ENCODE results near the gene CAPZB.

The CAPZB gene

DNA sequence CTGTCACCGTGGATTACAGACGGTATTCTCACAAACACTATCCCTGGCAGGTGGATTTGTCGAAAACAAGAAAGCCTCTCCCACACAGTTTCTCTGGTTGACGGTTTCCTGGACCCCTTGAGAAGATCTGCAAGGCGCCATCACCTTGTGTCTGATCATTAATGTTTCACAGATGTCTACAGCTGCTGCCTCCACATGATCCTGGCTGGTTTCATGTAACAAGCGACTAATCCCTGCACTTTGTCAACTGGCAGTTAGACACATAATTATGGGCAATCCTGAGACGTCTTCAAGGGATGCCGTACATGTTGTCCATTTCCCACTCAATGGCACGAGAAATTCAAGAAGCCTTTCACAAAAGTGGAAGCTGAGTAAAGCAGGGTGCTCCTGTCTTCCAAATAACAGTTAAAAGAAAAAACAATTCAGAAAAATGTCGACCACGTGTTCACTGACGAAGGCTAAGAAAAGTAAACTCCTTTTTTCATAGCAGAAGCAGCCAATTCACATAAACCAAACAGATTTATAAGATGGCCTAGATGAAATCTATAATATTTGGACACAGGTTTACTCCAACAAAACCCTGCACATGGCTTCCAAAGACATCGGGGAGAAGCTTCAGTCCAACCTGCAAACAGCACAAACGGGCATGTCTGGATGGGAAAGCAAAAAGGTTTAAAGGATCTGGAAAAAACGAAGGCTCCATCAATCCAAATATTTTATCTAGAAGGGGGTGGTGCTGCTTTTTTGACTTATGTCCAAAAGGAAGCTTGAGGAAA, 52.2 kb downstream of the CAPZB start:
- Histone ChIP-seq H3K36me3 (ENCODE audit: control insufficient read depth, insufficient read depth, low read length) (peaks cover 12% of the 10 kb centered on the region), H3K9me3 (ENCODE audit: control insufficient read depth, insufficient read depth, low read length) (no peaks in the 10 kb centered on the region), H3K4me1 (ENCODE audit: control insufficient read depth, insufficient read depth, low read length) (peaks cover 4% of the 10 kb centered on the region)

DNA sequence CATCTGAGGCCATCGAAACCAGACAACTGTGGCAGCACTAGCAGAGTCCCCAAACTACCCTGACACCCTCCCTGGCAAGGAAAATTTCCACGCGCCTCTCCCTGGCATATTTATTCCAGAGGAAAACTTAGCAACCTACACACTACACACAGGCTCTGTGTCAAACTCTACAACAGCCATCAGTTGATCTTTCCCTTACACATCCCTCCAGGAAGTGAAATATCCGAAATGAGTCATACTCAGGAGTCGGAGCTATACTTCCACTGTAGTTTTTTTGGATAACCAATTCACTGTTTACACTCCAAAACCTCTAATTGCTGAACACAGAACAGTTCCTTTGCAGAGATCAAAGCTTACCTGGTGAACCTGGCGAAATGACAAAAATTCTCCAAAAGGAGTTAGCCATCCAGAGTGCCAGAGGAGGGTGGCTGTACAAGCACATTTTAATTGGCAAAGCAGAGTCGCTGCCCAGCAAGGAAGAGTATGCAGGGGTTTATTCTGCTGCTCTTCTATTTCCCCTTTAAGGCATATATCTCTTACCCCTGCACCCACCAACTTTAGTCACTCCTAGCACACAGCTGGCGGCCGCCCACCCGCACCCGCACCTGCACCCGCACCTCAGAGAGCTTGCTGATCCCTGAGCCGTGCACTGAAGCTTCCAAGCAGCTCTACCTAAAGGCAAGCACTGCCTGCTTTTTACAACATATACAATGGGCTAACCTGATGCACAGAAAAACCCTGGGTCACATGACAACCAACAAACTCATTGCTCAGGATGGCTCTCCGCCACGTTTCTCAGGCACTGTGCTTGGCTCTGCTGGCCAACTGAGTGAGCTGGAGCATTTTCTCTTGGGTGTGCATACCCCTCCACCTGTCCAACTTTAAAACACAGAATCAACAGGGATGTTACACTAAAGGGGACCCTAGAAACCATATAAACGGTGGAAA, 54.9 kb downstream of the CAPZB start:
- H3K36me3 ChIP-seq (ENCODE audit: control insufficient read depth, insufficient read depth, low read length), result no peaks in the 10 kb centered on the region
- H3K27me3 ChIP-seq (ENCODE audit: control insufficient read depth, insufficient read depth, low read length), result no peaks in the 10 kb centered on the region
- H3K9me3 ChIP-seq (ENCODE audit: control insufficient read depth, insufficient read depth, low read length), result no peaks in the 10 kb centered on the region
- H3K4me3 ChIP-seq (ENCODE audit: low read depth, low read length), result no peak overlapping the region
- peak overlapping the region; percentile 38 for H3K9ac ChIP-seq (ENCODE audit: low read depth, low read length)
- H3K4me1 ChIP-seq (ENCODE audit: control insufficient read depth, insufficient read depth, low read length), result peaks cover 4% of the 10 kb centered on the region

More for the DNA sequence above, 52.2 kb downstream of the CAPZB start:
- H3K9ac ChIP-seq (ENCODE audit: low read depth, low read length), result no peak overlapping the region
- no peak overlapping the region for H3K4me3 ChIP-seq (ENCODE audit: low read depth, low read length)
- no peaks in the 10 kb centered on the region for H3K27me3 ChIP-seq (ENCODE audit: control insufficient read depth, insufficient read depth, low read length)

DNA sequence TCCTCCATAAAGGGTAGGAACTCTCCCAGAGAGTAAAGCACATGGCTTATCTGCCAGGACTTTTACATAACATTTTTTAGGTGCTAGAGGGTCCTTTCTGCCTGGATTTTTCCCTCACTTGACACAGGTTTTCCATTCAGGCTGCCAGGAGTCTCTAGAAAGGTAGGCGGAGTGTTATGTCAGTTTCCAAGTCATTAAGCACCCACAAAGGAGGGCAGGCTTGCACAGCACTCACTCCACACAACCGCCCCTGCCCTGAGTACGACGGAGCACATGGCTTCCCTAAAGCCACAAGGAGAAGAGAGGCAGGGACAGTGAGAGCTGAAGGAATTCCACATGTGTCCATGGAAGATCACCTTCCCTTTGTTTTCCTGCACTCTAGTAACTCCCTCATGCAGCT, 55.7 kb downstream of the CAPZB start:
- Histone ChIP-seq H3K9me3 (ENCODE audit: control insufficient read depth, insufficient read depth, low read length) (no peaks in the 10 kb centered on the region), H3K4me3 (ENCODE audit: low read depth, low read length) (no peak overlapping the region), H3K36me3 (ENCODE audit: control insufficient read depth, insufficient read depth, low read length) (no peaks in the 10 kb centered on the region), H3K4me1 (ENCODE audit: control insufficient read depth, insufficient read depth, low read length) (peaks cover 4% of the 10 kb centered on the region), H3K27me3 (ENCODE audit: control insufficient read depth, insufficient read depth, low read length) (no peaks in the 10 kb centered on the region), H3K9ac (ENCODE audit: low read depth, low read length) (peak overlapping the region; percentile 38)

DNA sequence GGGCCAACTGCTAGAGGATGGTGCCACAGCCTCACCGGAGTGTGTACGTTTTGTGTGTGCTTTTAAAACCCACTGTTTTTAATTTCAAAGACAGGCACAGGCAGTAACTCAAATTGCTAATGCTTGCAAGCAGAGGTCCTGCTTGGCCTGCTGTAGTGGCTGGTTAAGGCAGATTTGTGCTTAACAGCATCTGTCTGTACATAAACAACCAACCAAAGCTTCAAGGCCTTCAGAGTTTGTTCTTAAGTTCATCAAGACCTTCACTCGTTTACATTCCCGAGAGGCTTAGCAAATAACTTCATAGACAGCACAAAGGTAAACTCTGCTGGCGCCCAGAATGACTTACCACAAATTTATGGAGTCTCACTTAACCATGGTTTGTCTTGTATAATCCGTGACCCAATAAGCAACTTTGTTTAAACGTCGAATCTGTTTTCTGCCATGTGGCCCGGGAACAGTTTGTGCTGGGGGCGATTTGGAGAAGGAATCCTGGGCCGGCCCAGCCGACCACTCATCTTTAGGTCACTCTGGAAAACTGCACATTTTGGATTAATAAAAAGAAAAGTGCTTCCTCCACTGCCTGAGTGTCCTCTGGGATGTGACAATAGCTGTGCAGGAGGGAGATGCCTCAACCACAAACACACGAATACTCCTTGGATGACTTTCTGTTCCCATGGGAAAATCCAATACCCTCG, 58.1 kb downstream of the CAPZB start:
- Histone ChIP-seq H3K4me1 (ENCODE audit: control insufficient read depth, insufficient read depth, low read length) (peaks cover 4% of the 10 kb centered on the region), H3K4me3 (ENCODE audit: low read depth, low read length) (no peak overlapping the region), H3K36me3 (ENCODE audit: control insufficient read depth, insufficient read depth, low read length) (no peaks in the 10 kb centered on the region), H3K27me3 (ENCODE audit: control insufficient read depth, insufficient read depth, low read length) (no peaks in the 10 kb centered on the region), H3K9me3 (ENCODE audit: control insufficient read depth, insufficient read depth, low read length) (no peaks in the 10 kb centered on the region), H3K9ac (ENCODE audit: low read depth, low read length) (no peak overlapping the region)

DNA sequence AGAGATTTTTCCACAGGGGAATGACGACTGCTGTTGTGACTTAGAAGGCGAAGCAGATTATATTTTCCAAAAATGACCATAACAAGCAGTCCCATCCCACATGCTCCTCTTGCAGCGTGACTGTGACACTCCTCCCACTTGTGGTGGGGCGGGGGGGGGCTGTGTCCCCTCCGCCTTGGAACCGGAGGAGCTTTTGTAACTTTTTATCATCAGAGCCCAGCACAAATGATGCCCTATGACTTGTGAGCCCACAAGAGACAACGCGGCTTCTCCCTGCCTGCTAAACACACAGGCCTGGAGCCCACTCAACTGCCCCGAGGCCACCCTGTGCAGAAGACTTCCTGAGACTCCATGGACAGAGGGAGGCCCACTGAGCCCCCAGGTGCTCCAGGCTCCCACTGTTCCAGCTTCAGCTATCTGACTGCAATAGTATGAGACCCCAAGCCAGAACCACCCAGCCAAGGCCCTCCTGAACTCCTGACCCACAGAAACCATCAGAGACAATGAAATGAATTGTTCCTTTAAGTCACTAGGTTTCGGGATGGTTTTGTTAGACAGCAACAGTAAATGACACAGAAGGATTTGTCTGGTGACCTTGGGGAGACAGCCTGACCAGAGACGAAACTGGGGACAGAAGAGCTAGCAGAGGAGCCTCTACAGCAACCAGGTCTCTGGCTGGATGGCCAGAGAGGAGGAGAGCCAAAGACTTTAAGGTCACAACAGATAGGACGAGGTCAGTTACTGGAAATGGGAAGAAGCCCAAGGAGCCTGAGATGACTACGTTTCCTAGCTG, 58.8 kb downstream of the CAPZB start:
- no peaks in the 10 kb centered on the region for H3K9me3 ChIP-seq (ENCODE audit: control insufficient read depth, insufficient read depth, low read length)
- H3K4me3 ChIP-seq (ENCODE audit: low read depth, low read length), result no peak overlapping the region
- no peaks in the 10 kb centered on the region for H3K27me3 ChIP-seq (ENCODE audit: control insufficient read depth, insufficient read depth, low read length)
- H3K36me3 ChIP-seq (ENCODE audit: control insufficient read depth, insufficient read depth, low read length), result no peaks in the 10 kb centered on the region
- H3K4me1 ChIP-seq (ENCODE audit: control insufficient read depth, insufficient read depth, low read length), result peaks cover 4% of the 10 kb centered on the region
- H3K9ac ChIP-seq (ENCODE audit: low read depth, low read length), result no peak overlapping the region

DNA sequence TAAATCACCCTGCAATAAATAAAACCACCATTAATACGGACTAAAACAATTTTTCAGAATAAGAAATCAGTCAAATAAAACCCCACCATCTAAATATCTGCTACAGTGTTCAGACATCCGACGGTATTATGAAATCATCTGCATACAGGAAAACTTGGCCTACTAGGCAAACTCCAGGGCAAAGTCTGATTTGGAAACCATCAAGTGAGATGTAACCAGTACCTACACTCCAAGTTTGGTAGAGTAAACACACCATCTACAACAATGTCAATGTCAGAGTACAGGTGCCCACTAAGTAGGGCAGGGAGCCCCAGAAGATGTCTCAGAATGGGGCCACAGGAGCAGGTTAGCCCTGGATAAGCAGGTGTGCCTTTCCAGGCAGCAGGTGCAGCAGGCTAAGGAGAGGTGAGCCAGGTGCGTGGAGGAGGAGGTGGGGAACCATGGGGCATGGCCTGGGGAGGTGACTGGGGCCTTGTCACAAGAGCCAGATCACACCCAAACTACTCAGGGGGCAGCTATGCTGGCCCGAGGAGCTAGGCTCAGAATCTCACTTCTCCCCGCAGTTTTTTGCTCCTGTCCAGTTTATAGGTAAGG, 59.6 kb downstream of the CAPZB start:
- Histone ChIP-seq H3K9ac (ENCODE audit: low read depth, low read length) (no peak overlapping the region), H3K9me3 (ENCODE audit: control insufficient read depth, insufficient read depth, low read length) (no peaks in the 10 kb centered on the region), H3K36me3 (ENCODE audit: control insufficient read depth, insufficient read depth, low read length) (no peaks in the 10 kb centered on the region), H3K27me3 (ENCODE audit: control insufficient read depth, insufficient read depth, low read length) (no peaks in the 10 kb centered on the region), H3K4me3 (ENCODE audit: low read depth, low read length) (no peak overlapping the region), H3K4me1 (ENCODE audit: control insufficient read depth, insufficient read depth, low read length) (peaks cover 4% of the 10 kb centered on the region)

DNA sequence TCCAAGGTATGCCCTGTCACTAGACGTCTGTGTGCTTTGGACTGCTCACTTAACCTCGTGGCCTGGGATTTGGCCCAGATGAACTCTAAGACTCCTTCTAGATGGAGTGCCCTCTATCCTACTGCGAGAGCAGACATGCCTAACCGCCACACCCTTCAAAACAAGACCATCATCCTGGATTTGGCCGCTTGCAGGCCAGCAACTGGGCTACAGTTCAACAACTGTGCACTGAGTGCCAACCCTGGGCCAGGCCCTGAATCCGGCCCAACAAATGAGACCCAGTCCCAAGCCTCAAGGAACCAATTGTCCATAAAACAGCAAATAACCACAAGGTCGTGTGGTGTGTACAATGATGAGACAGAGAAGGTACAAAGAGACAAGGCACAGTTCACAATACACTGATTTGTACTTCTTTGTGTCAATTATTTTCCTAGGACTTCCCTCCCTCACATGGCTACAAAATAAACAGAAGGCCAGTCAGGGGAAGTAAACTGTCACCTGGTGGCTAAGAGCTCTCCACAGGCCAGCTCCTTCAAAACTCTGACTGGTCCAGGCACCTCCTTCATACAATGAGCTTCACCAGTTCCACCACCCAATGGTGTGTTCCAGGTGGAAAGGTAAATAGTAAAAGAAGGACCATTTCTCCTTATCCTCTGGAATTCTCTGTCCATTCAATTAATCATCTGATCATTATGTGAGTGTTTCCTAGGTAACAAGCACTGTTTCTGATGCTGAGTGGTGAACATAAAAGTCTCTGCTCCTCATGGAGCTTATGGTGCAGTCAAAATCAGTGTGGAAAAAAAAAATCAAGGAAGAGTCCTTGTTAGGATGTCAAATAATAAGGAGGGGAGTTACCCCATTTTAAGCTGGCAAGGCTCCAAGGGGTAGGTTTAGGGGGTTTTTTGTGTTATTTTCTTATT, 60.4 kb downstream of the CAPZB start:
- H3K9ac ChIP-seq (ENCODE audit: low read depth, low read length), result no peak overlapping the region
- H3K27me3 ChIP-seq (ENCODE audit: control insufficient read depth, insufficient read depth, low read length), result no peaks in the 10 kb centered on the region
- no peak overlapping the region for H3K4me3 ChIP-seq (ENCODE audit: low read depth, low read length)
- no peaks in the 10 kb centered on the region for H3K36me3 ChIP-seq (ENCODE audit: control insufficient read depth, insufficient read depth, low read length)
- no peaks in the 10 kb centered on the region for H3K4me1 ChIP-seq (ENCODE audit: control insufficient read depth, insufficient read depth, low read length)
- no peaks in the 10 kb centered on the region for H3K9me3 ChIP-seq (ENCODE audit: control insufficient read depth, insufficient read depth, low read length)

DNA sequence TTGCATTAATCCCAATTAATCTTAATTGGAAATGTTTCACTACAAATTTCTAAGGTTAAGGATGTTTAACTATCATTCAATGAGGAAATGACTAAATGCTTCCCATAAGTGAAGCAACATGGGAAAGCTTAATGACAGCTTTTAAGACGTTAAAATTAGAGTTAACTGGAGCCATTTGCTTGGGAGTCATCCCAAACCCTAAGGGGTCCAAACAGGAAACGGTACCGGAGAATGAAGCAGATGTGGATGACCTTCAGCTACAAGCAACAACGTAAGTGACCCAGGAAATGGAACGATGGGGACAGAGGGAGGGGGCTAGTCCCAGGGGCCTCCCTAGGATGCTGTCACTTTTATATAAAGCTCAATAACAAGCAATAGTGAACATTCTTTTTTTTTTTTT, 62.2 kb downstream of the CAPZB start:
- H3K36me3 ChIP-seq (ENCODE audit: control insufficient read depth, insufficient read depth, low read length), result peaks cover 7% of the 10 kb centered on the region
- H3K9me3 ChIP-seq (ENCODE audit: control insufficient read depth, insufficient read depth, low read length), result no peaks in the 10 kb centered on the region
- no peak overlapping the region for H3K4me3 ChIP-seq (ENCODE audit: low read depth, low read length)
- no peak overlapping the region for H3K9ac ChIP-seq (ENCODE audit: low read depth, low read length)
- no peaks in the 10 kb centered on the region for H3K4me1 ChIP-seq (ENCODE audit: control insufficient read depth, insufficient read depth, low read length)
- H3K27me3 ChIP-seq (ENCODE audit: control insufficient read depth, insufficient read depth, low read length), result no peaks in the 10 kb centered on the region

DNA sequence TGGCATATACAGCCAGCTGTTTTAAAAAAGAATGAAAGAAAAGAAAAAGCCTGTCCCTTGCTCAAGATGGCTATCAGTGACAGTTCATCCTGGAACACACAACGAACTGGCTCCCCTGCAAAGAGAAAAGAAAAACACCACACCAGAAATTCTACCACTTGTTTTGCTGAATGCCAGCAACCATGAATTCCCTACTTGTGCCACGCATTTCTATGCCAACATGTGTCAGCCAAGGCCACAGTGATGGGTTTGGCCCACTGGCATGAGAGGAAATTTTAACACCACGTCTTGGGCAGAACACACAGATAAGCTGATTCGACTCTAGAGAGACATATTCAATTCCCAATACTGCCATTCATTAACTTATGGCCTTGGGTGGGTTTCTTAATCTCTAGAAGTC, 64.0 kb downstream of the CAPZB start:
- no peaks in the 10 kb centered on the region for H3K4me1 ChIP-seq (ENCODE audit: control insufficient read depth, insufficient read depth, low read length)

DNA sequence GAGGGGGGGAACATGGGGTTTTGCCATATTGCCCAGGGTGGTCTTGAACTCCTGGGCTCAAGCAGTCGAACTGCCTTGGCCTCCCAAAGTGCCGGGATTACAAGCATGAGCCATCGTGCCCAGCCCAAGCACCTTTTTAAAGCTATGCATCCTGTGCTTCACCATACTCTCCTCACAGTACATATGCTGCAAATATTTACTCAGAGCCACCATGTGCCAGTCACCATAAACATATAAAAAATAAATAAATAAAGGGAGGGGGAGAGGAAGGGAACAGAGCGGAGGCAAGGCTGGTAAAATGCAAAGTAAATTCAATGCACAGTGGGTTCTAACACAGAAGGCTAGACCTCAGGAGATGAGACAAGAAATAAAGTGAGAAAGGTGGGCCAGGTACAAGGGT, 64.7 kb downstream of the CAPZB start:
- Histone ChIP-seq H3K9me3 (ENCODE audit: control insufficient read depth, insufficient read depth, low read length) (no peaks in the 10 kb centered on the region), H3K4me1 (ENCODE audit: control insufficient read depth, insufficient read depth, low read length) (no peaks in the 10 kb centered on the region), H3K4me3 (ENCODE audit: low read depth, low read length) (no peak overlapping the region), H3K27me3 (ENCODE audit: control insufficient read depth, insufficient read depth, low read length) (no peaks in the 10 kb centered on the region), H3K36me3 (ENCODE audit: control insufficient read depth, insufficient read depth, low read length) (peaks cover 7% of the 10 kb centered on the region), H3K9ac (ENCODE audit: low read depth, low read length) (no peak overlapping the region)

More for the DNA sequence above, 64.0 kb downstream of the CAPZB start:
- Histone ChIP-seq H3K9me3 (ENCODE audit: control insufficient read depth, insufficient read depth, low read length) (no peaks in the 10 kb centered on the region), H3K36me3 (ENCODE audit: control insufficient read depth, insufficient read depth, low read length) (peaks cover 7% of the 10 kb centered on the region), H3K27me3 (ENCODE audit: control insufficient read depth, insufficient read depth, low read length) (no peaks in the 10 kb centered on the region), H3K9ac (ENCODE audit: low read depth, low read length) (no peak overlapping the region), H3K4me3 (ENCODE audit: low read depth, low read length) (no peak overlapping the region)

All from iPS-15b (cell line).